HEK293T (cell line): ENCODE measurements around the gene PDE2A.

ENCODE experiments used
- BHLHE40 ChIP-seq: fragments of 450-650 bp; IDR thresholded peaks from 2 replicates; pipeline ENCODE4 v1.6.1; 2016; ENCODE audit warnings: mild to moderate bottlenecking, moderate library complexity, borderline replicate concordance
- CTBP1 ChIP-seq: fragments of 450-650 bp; IDR thresholded peaks from 2 replicates; pipeline ENCODE4 v1.6.1; 2016; ENCODE audit warnings: borderline replicate concordance
- FOXK2 ChIP-seq: fragments of 450-650 bp; IDR thresholded peaks from 2 replicates; pipeline ENCODE4 v1.6.1; 2016; ENCODE audit warnings: mild to moderate bottlenecking
- FOXM1 ChIP-seq: fragments of 450-650 bp; IDR thresholded peaks from 2 replicates; pipeline ENCODE4 v1.6.1; 2017; ENCODE audit warnings: mild to moderate bottlenecking, borderline replicate concordance
- NFRKB ChIP-seq: fragments of 450-650 bp; IDR thresholded peaks from 2 replicates; pipeline ENCODE4 v1.6.1; 2016; ENCODE audit warnings: mild to moderate bottlenecking, moderate library complexity
- SP1 ChIP-seq: fragments of 450-650 bp; IDR thresholded peaks from 2 replicates; pipeline ENCODE4 v1.6.1; 2017
- SUZ12 ChIP-seq: fragments of 450-650 bp; IDR thresholded peaks from 2 replicates; pipeline ENCODE4 v1.6.1; 2016; ENCODE audit warnings: mild to moderate bottlenecking
- ZNF384 ChIP-seq: fragments of 450-650 bp; IDR thresholded peaks from 2 replicates; pipeline ENCODE4 v1.6.1; 2016

DNA sequence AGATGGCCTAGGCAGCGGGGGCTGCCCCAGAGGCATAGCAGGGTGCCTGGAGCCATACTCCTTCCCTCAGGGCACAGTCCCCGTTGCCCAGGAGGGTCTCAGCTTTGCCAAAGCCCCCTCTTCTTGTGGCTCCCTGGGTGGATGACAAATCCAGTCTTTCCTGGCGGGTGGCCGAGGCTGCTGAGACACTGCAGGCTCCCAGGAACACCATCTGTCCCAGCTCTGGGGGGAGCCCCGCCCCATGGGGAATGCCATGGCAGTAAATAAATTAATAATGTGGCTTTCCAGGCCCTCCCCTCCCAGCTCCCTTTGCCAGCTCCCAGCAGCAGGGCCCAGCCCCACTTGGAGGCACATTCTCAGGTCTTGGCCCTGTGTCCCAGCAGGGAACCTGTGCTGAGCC, 45.0 kb downstream of the PDE2A start:
- TF ChIP-seq CTBP1 (no peak), BHLHE40 (no peak), ZNF384 (no peak), NFRKB (no peak), SP1 (no peak), FOXK2 (no peak), FOXM1 (no peak), SUZ12 (no peak)
